ENCODE measurements around the gene GNB1L. TPM values are rescaled to one million over a fixed set of nuclear protein-coding genes. Genes with fewer than 3 reads are reported as not detected.
A peak's percentile ranks its signal among the peaks of the same experiment; 100 is the strongest.

The GNB1L gene
- total and polyA plus RNA-seq, 9 of the 15 experiments (the other 6 are each of a cell fraction or from before 2014, with no cell fraction given) = 0.56 to 50.5 (median 10.2) TPM

DNA sequence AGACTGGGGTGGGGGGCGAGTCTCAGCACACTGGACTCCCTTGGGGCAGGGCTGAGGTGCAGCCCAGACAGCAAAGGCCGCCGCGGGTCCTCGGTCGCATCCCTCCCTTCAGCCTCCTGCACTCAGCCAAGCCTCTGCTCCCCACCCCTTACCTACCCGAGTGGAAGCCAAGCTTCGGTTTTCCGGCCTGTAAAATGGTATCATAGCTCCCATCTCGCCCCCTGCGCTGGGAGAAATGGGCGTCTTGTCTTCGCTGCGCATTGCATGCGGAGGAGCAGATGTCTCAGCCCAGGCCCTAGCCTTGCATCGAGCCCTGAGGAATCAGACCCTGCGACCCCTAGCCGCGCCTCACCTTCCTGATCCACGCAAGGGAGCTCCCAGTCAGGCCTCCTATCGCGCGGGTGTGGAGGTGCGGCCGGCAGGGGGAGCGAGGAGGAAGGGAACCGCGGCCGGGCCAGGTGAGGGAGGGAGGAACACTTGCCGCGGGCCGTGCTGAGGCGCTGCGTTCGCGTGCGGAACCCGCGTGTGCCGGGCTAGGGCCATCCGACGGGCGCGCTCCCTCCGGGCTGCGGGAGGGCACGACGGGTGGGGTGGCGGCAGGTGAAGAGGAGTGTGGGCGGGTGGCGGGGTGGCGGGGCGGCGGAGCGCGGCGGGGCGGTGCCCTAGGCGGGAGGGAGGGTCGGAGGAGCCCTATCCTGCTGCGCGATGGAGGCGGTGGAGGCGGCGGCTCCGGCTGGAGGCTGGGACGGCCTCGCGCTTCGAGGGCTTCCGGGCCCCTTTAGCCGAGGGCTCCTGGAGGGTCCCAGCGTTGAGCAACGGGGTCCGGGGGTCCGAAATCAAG, 98.2 kb downstream of the GNB1L start (continued):
- TF ChIP-seq, protein P1, sequence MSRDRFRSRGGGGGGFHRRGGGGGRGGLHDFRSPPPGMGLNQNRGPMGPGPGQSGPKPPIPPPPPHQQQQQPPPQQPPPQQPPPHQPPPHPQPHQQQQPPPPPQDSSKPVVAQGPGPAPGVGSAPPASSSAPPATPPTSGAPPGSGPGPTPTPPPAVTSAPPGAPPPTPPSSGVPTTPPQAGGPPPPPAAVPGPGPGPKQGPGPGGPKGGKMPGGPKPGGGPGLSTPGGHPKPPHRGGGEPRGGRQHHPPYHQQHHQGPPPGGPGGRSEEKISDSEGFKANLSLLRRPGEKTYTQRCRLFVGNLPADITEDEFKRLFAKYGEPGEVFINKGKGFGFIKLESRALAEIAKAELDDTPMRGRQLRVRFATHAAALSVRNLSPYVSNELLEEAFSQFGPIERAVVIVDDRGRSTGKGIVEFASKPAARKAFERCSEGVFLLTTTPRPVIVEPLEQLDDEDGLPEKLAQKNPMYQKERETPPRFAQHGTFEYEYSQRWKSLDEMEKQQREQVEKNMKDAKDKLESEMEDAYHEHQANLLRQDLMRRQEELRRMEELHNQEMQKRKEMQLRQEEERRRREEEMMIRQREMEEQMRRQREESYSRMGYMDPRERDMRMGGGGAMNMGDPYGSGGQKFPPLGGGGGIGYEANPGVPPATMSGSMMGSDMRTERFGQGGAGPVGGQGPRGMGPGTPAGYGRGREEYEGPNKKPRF (IDR thresholded peaks at IDR 0.05; ENCODE audit: low read depth, low read length) = no peak
- TF ChIP-seq BCL6 (CRISPR knock-in tag; IDR thresholded peaks at IDR 0.05) (no peak), YBX1 (IDR thresholded peaks at IDR 0.05) (no peak), ID3 (CRISPR knock-in tag; IDR thresholded peaks at IDR 0.05) (no peak), ID3 (tag; IDR thresholded peaks at IDR 0.05) (peak; percentile 79; the same call in 1 of the 2 replicates), CCNT2 (IDR thresholded peaks at IDR 0.05; ENCODE audit: borderline replicate concordance, extremely low read depth, insufficient read length, low read depth, low read length) (peak; percentile 76), HNRNPH1 (optimal IDR thresholded peaks at IDR 0.05; ENCODE audit: low read depth, low read length) (no peak), MAFF (IDR thresholded peaks at IDR 0.05; ENCODE audit: low read length) (no peak), HDAC6 (IDR thresholded peaks at IDR 0.05; ENCODE audit: low read depth, low read length) (0 out of 2 replicates have a peak, but pooled peaks have one; percentile 33), SMARCA4 (IDR thresholded peaks at IDR 0.05) (0 out of 2 replicates have a peak, but pooled peaks have one; percentile 25), MCM2 (IDR thresholded peaks at IDR 0.05; ENCODE audit: low read depth) (no peak), EP300 (IDR thresholded peaks at IDR 0.05; ENCODE audit: low read length) (peak; percentile 42; the same call in 1 of the 2 replicates), ZFP36 (IDR thresholded peaks at IDR 0.05; ENCODE audit: low read depth, low read length, partially characterized antibody) (peak; percentile 29), SETDB1 (IDR thresholded peaks at IDR 0.05; ENCODE audit: low read length) (no peak), SMAD4 (CRISPR knock-in tag; conservative IDR thresholded peaks at IDR 0.05) (0 out of 2 replicates have a peak, but pooled peaks have one; percentile 10), TFAM (CRISPR knock-in tag; conservative IDR thresholded peaks at IDR 0.05) (no peak), GTF2A2 (tag; IDR thresholded peaks at IDR 0.05) (no peak), GATAD2B (IDR thresholded peaks at IDR 0.05; ENCODE audit: borderline replicate concordance) (no peak), ATF7 (IDR thresholded peaks at IDR 0.05) (peak; percentile 72; the same call in 1 of the 2 replicates), SMARCE1 (IDR thresholded peaks at IDR 0.05) (peak; percentile 55), HMG20B (CRISPR knock-in tag; IDR thresholded peaks at IDR 0.05) (no peak)
- TF ChIP-seq, protein P2, sequence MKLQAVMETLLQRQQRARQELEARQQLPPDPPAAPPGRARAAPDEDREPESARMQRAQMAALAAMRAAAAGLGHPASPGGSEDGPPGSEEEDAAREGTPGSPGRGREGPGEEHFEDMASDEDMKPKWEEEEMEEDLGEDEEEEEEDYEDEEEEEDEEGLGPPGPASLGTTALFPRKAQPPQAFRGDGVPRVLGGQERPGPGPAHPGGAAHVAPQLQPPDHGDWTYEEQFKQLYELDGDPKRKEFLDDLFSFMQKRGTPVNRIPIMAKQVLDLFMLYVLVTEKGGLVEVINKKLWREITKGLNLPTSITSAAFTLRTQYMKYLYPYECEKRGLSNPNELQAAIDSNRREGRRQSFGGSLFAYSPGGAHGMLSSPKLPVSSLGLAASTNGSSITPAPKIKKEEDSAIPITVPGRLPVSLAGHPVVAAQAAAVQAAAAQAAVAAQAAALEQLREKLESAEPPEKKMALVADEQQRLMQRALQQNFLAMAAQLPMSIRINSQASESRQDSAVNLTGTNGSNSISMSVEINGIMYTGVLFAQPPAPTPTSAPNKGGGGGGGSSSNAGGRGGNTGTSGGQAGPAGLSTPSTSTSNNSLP (IDR thresholded peaks at IDR 0.05; ENCODE audit: borderline replicate concordance, low read depth, low read length) = no peak
- TF ChIP-seq, protein P3, sequence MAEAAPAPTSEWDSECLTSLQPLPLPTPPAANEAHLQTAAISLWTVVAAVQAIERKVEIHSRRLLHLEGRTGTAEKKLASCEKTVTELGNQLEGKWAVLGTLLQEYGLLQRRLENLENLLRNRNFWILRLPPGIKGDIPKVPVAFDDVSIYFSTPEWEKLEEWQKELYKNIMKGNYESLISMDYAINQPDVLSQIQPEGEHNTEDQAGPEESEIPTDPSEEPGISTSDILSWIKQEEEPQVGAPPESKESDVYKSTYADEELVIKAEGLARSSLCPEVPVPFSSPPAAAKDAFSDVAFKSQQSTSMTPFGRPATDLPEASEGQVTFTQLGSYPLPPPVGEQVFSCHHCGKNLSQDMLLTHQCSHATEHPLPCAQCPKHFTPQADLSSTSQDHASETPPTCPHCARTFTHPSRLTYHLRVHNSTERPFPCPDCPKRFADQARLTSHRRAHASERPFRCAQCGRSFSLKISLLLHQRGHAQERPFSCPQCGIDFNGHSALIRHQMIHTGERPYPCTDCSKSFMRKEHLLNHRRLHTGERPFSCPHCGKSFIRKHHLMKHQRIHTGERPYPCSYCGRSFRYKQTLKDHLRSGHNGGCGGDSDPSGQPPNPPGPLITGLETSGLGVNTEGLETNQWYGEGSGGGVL (CRISPR knock-in tag; IDR thresholded peaks at IDR 0.05) = no peak
